SH-SY5Y (cell line): Measurements from ENCODE around the gene TERT.

Experiments
- GATA2 ChIP-seq: IDR thresholded peaks from 2 replicates; pipeline ENCODE4 v1.6.1; 2011; ENCODE audit warnings: mild to moderate bottlenecking, low read depth, low read length
- GATA3 ChIP-seq: IDR thresholded peaks from 2 replicates; pipeline ENCODE4 v1.6.1; 2011; ENCODE audit warnings: low read depth, mild to moderate bottlenecking, low read length, moderate library complexity

GRCh38 chr5:1264211-1264610 lies 30.7 kb downstream of the TERT start:
- TF ChIP-seq GATA3 (no peak), GATA2 (no peak)
